Thyroid gland (tissue), 4 donors: Measurements from ENCODE around the gene HEPHL1. TPM values are rescaled to one million over a fixed set of nuclear protein-coding genes. Genes with fewer than 3 reads are reported as not detected.

Experiments used
- DNase-seq, 2 donors: peaks; one replicate each; pipeline ENCODE4 v3.0.0-alpha.2; 2019
- H3K27ac ChIP-seq, 3 donors: fragments of 200-600 bp; sonication (generic); 1 replicate in 2 of 3; 2 replicates in 1 of 3; pipeline ENCODE4 v1.5.1; 2016 to 2019; ENCODE audit warnings: mild to moderate bottlenecking in 1 of 3, moderate library complexity in 1 of 3
- H3K27me3 ChIP-seq: fragments of 200-600 bp; sonication (generic); one replicate; pipeline ENCODE4 v1.5.1; 2019
- H3K36me3 ChIP-seq, 2 donors: fragments of 200-600 bp; sonication (generic); one replicate each; pipeline ENCODE4 v1.5.1; 2016 to 2019
- H3K4me1 ChIP-seq, 2 donors: fragments of 200-600 bp; sonication (generic); one replicate each; pipeline ENCODE4 v1.5.1; 2017 to 2019
- H3K4me3 ChIP-seq, 3 donors: fragments of 200-600 bp; sonication (generic); replicated peaks in 1 of 3; 1 replicate in 2 of 3; 2 replicates in 1 of 3; pipeline ENCODE4 v1.5.1; 2016; ENCODE audit warnings: mild to moderate bottlenecking in 1 of 3
- H3K9me3 ChIP-seq: fragments of 200-600 bp; sonication (generic); one replicate; pipeline ENCODE4 v1.5.1; 2017
- CTCF ChIP-seq, 6 experiments: fragments of 200-600 bp in 3 of 6; fragments of 450-650 bp in 3 of 6; sonication (generic) in 3 of 6; IDR thresholded peaks; one replicate each; pipeline ENCODE4 v1.5.1; 2016 to 2019; ENCODE audit warnings: antibody characterized with exemption in 6 of 6, mild to moderate bottlenecking in 2 of 6, inconsistent platforms in 1 of 6, moderate library complexity in 1 of 6
- POLR2A ChIP-seq, 2 donors: fragments of 450-650 bp; IDR thresholded peaks; one replicate each; pipeline ENCODE4 v1.6.1; 2017; ENCODE audit warnings: antibody characterized with exemption in 2 of 2, mild to moderate bottlenecking in 2 of 2, moderate library complexity in 1 of 2
- WGBS, 2 donors: methylation state at CpG; one replicate each; pipeline ENCODE4 v1.1.5; 2017; 5-methylcytosine and 5-hydroxymethylcytosine counted together
- intact Hi-C: fragments of 100-400 bp; cut with DNase I; formaldehyde crosslinking; loops from one replicate; pipeline ENCODE4 v1.15.1; 2023
- total RNA-seq, 4 donors: library from RNA; depleted of rRNA; stranded (reverse); fragments of >200 nt; gene quantifications; one replicate each; pipeline ENCODE4 v1.2.3, GENCODE V29; 2016

The HEPHL1 gene
- total RNA-seq, 4 donors from 2014 or later, result 0.21 to 0.24 TPM; not detected in 2

- Histone ChIP-seq H3K4me3 (no peak overlapping the region), H3K27me3 (no peaks in the 10 kb centered on the region), H3K27ac (no peak overlapping the region), H3K9me3 (no peaks in the 10 kb centered on the region), H3K4me1 (no peaks in the 10 kb centered on the region), H3K36me3 (no peaks in the 10 kb centered on the region)
- intact Hi-C loops, result no loop called here
- TF ChIP-seq POLR2A (IDR thresholded peaks at IDR 0.05), result no peak
- no peak for TF ChIP-seq CTCF (IDR thresholded peaks at IDR 0.05)
- DNase-seq, result no peak
These were observed 13.7 kb upstream of the HEPHL1 start for GRCh38 chr11:94007426-94007825.

- DNase-seq, result no peak
- intact Hi-C loops, result no loop called here
- Histone ChIP-seq H3K9me3 (no peaks in the 10 kb centered on the region), H3K27me3 (no peaks in the 10 kb centered on the region), H3K4me3 (no peak overlapping the region), H3K27ac (no peak overlapping the region), H3K4me1 (no peaks in the 10 kb centered on the region), H3K36me3 (no peaks in the 10 kb centered on the region)
- TF ChIP-seq POLR2A (IDR thresholded peaks at IDR 0.05) (no peak), CTCF (IDR thresholded peaks at IDR 0.05) (no peak)
- WGBS, 2 donors, result 70 to 71% methylated on average over 4 of the region's 4 CpGs
These were observed 13.2 kb upstream of the HEPHL1 start for GRCh38 chr11:94007906-94008305.

GRCh38 chr11:94010136-94010535 is 11.0 kb upstream of the HEPHL1 start:
- Histone ChIP-seq H3K4me3 (no peak overlapping the region), H3K27me3 (no peaks in the 10 kb centered on the region), H3K4me1 (no peaks in the 10 kb centered on the region), H3K27ac (no peak overlapping the region), H3K9me3 (no peaks in the 10 kb centered on the region), H3K36me3 (no peaks in the 10 kb centered on the region)
- TF ChIP-seq CTCF (IDR thresholded peaks at IDR 0.05) (no peak), POLR2A (IDR thresholded peaks at IDR 0.05) (no peak)
- intact Hi-C loops, result no loop called here
- 71 to 79% methylated on average over 1 of the region's 1 CpG for WGBS, 2 donors
- DNase-seq, result no peak

DNA sequence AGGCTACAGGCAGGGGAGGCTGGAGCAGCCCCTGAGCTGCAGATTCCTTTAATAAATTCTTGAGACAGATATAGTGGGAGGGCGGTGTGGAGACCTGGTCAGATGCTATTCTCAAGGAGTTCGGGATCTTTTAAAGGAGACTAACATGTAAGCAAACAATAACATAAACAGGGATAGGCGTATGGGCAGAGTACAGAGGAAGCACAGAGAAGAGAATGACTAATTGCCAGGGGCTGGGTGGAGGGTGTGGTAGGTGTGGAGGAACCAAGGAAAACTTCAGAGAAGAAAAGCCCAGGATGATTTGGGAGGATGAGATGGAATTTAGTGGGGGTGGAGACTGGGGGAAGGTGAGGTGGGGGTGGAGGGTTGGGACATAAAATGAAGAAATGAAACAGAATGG is 9.7 kb upstream of the HEPHL1 start:
- no peaks in the 10 kb centered on the region for H3K36me3 ChIP-seq
- TF ChIP-seq CTCF (IDR thresholded peaks at IDR 0.05) (no peak), POLR2A (IDR thresholded peaks at IDR 0.05) (no peak)
- H3K9me3 ChIP-seq, result no peaks in the 10 kb centered on the region
- 87 to 95% methylated on average over 3 of the region's 3 CpGs for WGBS, 2 donors
- no peak overlapping the region for H3K27ac ChIP-seq
- no peaks in the 10 kb centered on the region for H3K27me3 ChIP-seq
- no peak overlapping the region for H3K4me3 ChIP-seq
- intact Hi-C loops, result no loop called here
- H3K4me1 ChIP-seq, result no peaks in the 10 kb centered on the region
- no peak for DNase-seq

DNA sequence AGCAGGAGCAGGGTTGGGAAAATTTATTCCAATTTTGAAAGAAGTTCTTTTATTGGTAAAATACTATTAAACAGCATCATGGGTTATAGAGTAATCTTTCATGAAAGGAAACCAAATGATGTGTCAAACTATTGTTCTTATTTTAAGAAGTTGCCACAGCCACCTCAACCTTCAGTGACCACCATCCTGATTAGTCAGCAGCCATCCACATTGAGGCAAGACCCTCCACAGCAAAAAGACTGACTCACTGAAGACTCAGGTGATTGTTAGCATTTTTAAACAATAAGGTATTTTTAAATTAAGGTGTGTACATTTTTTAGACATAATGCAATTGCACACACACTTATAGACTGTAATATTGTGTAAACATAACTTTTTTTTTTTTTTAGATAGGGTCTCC is 3.7 kb upstream of the HEPHL1 start:
- peaks cover 0 to 4% of the 10 kb centered on the region in 2 donors for H3K4me1 ChIP-seq
- no peak overlapping the region for H3K4me3 ChIP-seq
- no peaks in the 10 kb centered on the region for H3K27me3 ChIP-seq
- TF ChIP-seq CTCF (IDR thresholded peaks at IDR 0.05) (no peak), POLR2A (IDR thresholded peaks at IDR 0.05) (no peak)
- no peaks in the 10 kb centered on the region for H3K9me3 ChIP-seq
- DNase-seq, result no peak
- H3K27ac ChIP-seq, result no peak overlapping the region
- intact Hi-C loops, result no loop called here
- H3K36me3 ChIP-seq, result no peaks in the 10 kb centered on the region
